Measurements from ENCODE around the gene UGT1A4. TPM values are rescaled to one million over a fixed set of nuclear protein-coding genes. Genes with fewer than 3 reads are reported as not detected.
A peak's percentile ranks its signal among the peaks of the same experiment; 100 is the strongest.

The UGT1A4 gene
- polyA plus RNA-seq, 1 experiment, result not detected

DNA sequence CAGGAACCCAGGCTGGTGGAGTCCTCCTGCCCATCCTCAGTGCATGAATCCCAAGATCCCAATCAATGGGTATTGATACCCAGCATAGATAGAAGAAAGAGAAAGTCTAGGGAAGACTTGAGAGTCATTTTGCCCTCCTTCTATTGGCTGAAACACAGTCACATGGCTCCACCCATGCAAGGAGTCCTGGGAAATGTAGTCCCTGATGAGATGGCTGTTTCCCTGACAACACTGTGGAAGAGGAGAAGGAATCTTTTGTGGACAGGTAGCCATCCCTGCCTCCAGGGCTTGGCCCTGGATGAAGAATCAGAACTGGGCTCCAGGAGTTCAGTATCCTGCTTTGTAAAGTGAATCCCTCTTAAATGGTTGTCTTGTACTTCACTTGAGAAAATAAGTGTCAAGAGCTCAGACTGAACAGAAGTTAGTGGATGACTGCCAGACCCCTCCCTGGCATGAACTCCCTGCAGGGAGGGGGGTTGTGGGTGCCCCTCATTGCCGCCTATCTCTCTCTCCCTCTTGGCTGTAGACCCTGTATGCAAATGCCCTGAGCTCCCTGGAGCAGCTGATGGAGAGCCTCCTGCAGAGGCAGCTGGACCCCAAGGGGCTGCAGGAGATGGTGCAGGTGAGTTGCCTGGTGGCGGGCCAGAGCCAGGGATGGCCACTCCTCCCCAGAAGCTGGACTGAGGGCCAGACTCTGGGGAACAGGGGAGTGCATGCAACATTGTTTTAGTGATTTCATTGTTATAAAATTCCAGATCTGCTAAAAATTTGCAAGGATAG is 95.7 kb downstream of the UGT1A4 start:
- DNase-seq (ENCODE audit: low read depth), result no peak
- TF ChIP-seq, protein P1, sequence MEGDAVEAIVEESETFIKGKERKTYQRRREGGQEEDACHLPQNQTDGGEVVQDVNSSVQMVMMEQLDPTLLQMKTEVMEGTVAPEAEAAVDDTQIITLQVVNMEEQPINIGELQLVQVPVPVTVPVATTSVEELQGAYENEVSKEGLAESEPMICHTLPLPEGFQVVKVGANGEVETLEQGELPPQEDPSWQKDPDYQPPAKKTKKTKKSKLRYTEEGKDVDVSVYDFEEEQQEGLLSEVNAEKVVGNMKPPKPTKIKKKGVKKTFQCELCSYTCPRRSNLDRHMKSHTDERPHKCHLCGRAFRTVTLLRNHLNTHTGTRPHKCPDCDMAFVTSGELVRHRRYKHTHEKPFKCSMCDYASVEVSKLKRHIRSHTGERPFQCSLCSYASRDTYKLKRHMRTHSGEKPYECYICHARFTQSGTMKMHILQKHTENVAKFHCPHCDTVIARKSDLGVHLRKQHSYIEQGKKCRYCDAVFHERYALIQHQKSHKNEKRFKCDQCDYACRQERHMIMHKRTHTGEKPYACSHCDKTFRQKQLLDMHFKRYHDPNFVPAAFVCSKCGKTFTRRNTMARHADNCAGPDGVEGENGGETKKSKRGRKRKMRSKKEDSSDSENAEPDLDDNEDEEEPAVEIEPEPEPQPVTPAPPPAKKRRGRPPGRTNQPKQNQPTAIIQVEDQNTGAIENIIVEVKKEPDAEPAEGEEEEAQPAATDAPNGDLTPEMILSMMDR (IDR thresholded peaks at IDR 0.05; ENCODE audit: insufficient read depth, low read depth, low read length), result no peak
- CTCF ChIA-PET, result no interaction called here
- Histone ChIP-seq H3K27me3 (ENCODE audit: control insufficient read depth, insufficient read depth, low read length) (0 out of 2 replicates have a peak, but pooled peaks cover 1% of the 10 kb centered on the region), H3K36me3 (ENCODE audit: control insufficient read depth, insufficient read depth, low read length) (no peaks in the 10 kb centered on the region), H3K4me3 (ENCODE audit: low read depth, low read length) (no peak overlapping the region)
- POLR2A ChIA-PET, result no interaction called here

DNA sequence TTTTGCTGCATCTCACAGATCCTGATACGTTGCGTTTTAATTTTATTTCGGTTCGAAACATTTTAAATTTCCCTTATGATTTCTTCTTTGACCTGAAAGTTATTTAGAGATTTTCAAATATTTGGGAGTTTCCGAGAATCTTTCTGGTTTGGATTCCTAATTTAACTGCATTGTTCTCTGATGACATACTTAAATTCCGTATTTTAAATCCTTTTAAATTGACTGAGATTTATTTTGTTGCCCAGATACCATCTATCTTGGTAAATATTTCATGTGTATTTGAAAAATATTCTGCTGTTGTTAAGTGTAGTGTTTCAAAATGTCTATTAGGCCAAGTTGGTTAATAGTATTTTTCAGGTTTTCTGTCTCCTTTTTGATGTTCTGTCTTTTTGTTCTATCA is 97.3 kb downstream of the UGT1A4 start:
- 0 out of 2 replicates have a peak, but pooled peaks cover 1% of the 10 kb centered on the region for H3K27me3 ChIP-seq (ENCODE audit: control insufficient read depth, insufficient read depth, low read length)
- ChIA-PET POLR2A (no interaction called here), CTCF (no interaction called here)
- DNase-seq (ENCODE audit: low read depth), result peak; percentile 21
- H3K4me3 ChIP-seq (ENCODE audit: low read depth, low read length), result no peak overlapping the region
- H3K36me3 ChIP-seq (ENCODE audit: control insufficient read depth, insufficient read depth, low read length), result no peaks in the 10 kb centered on the region
- TF ChIP-seq, protein P1 (IDR thresholded peaks at IDR 0.05; ENCODE audit: insufficient read depth, low read depth, low read length), result no peak

DNA sequence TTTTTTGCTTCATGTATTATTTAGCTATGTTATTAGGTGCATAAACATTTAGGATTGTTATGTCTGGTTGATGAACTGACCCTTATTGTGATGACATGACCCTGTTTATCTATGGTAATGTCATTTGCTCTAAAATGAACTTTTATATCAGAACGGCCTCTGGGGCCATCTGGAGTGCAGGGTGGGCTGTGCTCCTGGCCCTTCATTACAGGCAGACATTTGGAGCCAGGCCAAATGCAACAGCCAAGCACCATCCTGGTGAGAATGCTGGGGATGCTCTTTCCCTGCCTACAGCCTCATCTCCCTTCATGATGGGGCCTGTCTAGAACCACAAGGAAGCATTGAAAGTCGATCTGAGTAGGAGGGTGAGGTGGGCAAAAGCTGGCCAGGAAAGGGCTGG is 97.8 kb downstream of the UGT1A4 start:
- no peaks in the 10 kb centered on the region for H3K36me3 ChIP-seq (ENCODE audit: control insufficient read depth, insufficient read depth, low read length)
- CTCF ChIA-PET, result no interaction called here
- no peak for DNase-seq (ENCODE audit: low read depth)
- TF ChIP-seq, protein P1 (IDR thresholded peaks at IDR 0.05; ENCODE audit: insufficient read depth, low read depth, low read length), result no peak
- POLR2A ChIA-PET, result no interaction called here
- H3K4me3 ChIP-seq (ENCODE audit: low read depth, low read length), result no peak overlapping the region
- 0 out of 2 replicates have a peak, but pooled peaks cover 1% of the 10 kb centered on the region for H3K27me3 ChIP-seq (ENCODE audit: control insufficient read depth, insufficient read depth, low read length)

DNA sequence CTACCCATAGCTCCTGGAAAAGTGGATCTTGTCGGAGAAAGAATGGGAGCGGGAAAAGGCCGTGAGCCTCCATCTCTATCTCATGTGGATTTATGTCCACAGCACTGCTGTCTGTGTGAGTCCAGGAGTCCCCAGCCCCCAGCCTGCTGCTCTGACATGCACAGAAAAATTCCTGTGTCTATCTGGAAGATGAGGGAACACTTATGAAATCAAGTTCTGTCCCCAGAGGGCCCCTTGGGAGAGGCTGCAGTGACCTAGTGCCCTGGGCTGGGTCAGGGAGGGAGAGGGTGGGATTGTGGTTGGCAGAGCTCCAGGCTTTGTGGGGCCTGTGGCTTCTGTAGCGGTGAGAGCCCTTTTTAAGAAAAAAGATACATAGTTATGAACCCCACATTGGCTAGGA is 98.2 kb downstream of the UGT1A4 start:
- TF ChIP-seq, protein P1 (IDR thresholded peaks at IDR 0.05; ENCODE audit: insufficient read depth, low read depth, low read length), result no peak
- Histone ChIP-seq H3K27me3 (ENCODE audit: control insufficient read depth, insufficient read depth, low read length) (0 out of 2 replicates have a peak, but pooled peaks cover 1% of the 10 kb centered on the region), H3K4me3 (ENCODE audit: low read depth, low read length) (no peak overlapping the region), H3K36me3 (ENCODE audit: control insufficient read depth, insufficient read depth, low read length) (no peaks in the 10 kb centered on the region)
- ChIA-PET POLR2A (no interaction called here), CTCF (no interaction called here)
- no peak for DNase-seq (ENCODE audit: low read depth)

DNA sequence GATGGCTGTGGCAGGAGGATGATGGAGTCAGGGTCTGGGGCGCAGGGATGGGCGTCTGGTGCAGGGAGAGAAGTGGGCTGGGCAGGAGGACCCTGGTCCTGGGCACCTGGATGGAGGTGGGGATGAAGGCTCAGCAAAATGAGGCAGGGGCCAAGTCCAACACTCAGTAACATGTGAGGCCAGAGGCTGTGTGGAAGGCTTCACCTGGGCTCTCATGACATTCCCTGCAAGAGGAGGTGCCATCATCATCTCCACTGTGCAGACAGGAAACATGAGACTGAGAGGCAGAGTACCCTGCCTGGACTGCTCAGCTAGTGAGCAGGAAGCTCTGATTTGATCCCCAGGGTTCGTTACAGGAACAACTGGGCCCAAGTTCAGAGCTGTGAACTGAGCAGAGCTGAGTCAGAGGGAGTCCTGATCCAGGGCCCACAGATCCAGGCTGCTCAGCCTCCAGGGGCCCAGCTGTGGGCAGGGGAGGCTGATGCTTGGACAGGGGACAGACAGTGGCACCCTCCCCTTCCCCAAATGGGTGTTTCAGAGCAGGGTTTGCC is 98.9 kb downstream of the UGT1A4 start:
- CTCF ChIA-PET, result no interaction called here

More for the DNA sequence above, 98.9 kb downstream of the UGT1A4 start:
- TF ChIP-seq, protein P1 (IDR thresholded peaks at IDR 0.05; ENCODE audit: insufficient read depth, low read depth, low read length), result no peak
- Histone ChIP-seq H3K36me3 (ENCODE audit: control insufficient read depth, insufficient read depth, low read length) (no peaks in the 10 kb centered on the region), H3K27me3 (ENCODE audit: control insufficient read depth, insufficient read depth, low read length) (0 out of 2 replicates have a peak, but pooled peaks cover 1% of the 10 kb centered on the region), H3K4me3 (ENCODE audit: low read depth, low read length) (no peak overlapping the region)
- DNase-seq (ENCODE audit: low read depth), result no peak
- POLR2A ChIA-PET, result no interaction called here
